GM19468 (cell line): Measurements from ENCODE around the gene CAV2.
"Not testable (repeated sequence)": the region's sequence is repeated elsewhere in the genome, so short reads cannot be mapped to it uniquely, and the experiment has no call there.

ENCODE experiments used
- ATAC-seq: cut with Tn5 transposase; IDR thresholded peaks from one replicate; pipeline ENCODE4 v1.9.1; 2021; ENCODE audit warnings: mild to moderate bottlenecking, moderate library complexity, moderate number of reproducible peaks; ENCODE audit not compliant: unreplicated experiment; ENCODE audit errors: extremely low read depth

CAV2 gene

GRCh38 chr7:116499168-116500077 is at the start of gene CAV2:
TSS of gene CAV2 (plus strand) at chr7:116499738. CDS start at chr7:116499782, 44 bp downstream.
- ATAC-seq: no peak

GRCh38 chr7:116449950-116450349 is 49.6 kb upstream of the CAV2 start:
- no peak for ATAC-seq

GRCh38 chr7:116451957-116452729 is 47.4 kb upstream of the CAV2 start:
- ATAC-seq: no peak

GRCh38 chr7:116454377-116454776 is 45.2 kb upstream of the CAV2 start:
- ATAC-seq: no peak

- ATAC-seq: no peak
Measured at GRCh38 chr7:116455009-116455408, 44.5 kb upstream of the CAV2 start.

GRCh38 chr7:116455499-116455898 is 44.0 kb upstream of the CAV2 start:
- no peak for ATAC-seq

GRCh38 chr7:116461500-116461899 is 38.0 kb upstream of the CAV2 start:
- no peak for ATAC-seq

GRCh38 chr7:116463956-116464355 is 35.6 kb upstream of the CAV2 start:
- no peak for ATAC-seq

- no peak for ATAC-seq
Measured at GRCh38 chr7:116464375-116464774, 35.2 kb upstream of the CAV2 start.

- ATAC-seq: no peak
Measured at GRCh38 chr7:116465125-116465524, 34.4 kb upstream of the CAV2 start.

GRCh38 chr7:116468534-116468933 is 31.0 kb upstream of the CAV2 start:
- no peak for ATAC-seq

GRCh38 chr7:116477625-116478024 is 21.9 kb upstream of the CAV2 start:
- no peak for ATAC-seq

GRCh38 chr7:116478834-116479233 is 20.7 kb upstream of the CAV2 start:
- ATAC-seq: no peak

GRCh38 chr7:116483271-116483942 is 16.1 kb upstream of the CAV2 start:
- no peak for ATAC-seq

- ATAC-seq: not testable (repeated sequence)
Measured at GRCh38 chr7:116484389-116484788, 15.1 kb upstream of the CAV2 start.

- ATAC-seq: no peak
Measured at GRCh38 chr7:116487907-116488521, 11.5 kb upstream of the CAV2 start.

- no peak for ATAC-seq
Measured at GRCh38 chr7:116490351-116490750, 9.2 kb upstream of the CAV2 start.

GRCh38 chr7:116491887-116492653 is 7.5 kb upstream of the CAV2 start:
- no peak for ATAC-seq

GRCh38 chr7:116492654-116493109 is 6.9 kb upstream of the CAV2 start:
- no peak for ATAC-seq
